GM23338 (cell line): Measurements from ENCODE around the gene CACNA2D1. TPM values are rescaled to one million over a fixed set of nuclear protein-coding genes. Genes with fewer than 3 reads are reported as not detected.

ENCODE experiments used
- ATAC-seq: fragments of 200-7000 bp; cut with Tn5 transposase; 3 replicates; pipeline ENCODE4 v1.9.1; 2020
- DNase-seq: peaks from one replicate; pipeline ENCODE4 v3.0.0-alpha.2; 2015; ENCODE audit warnings: low spot score
- H2AFZ ChIP-seq: fragments of 200-600 bp; sonication (generic); 2 replicates; pipeline ENCODE4 v1.8.0; 2016; ENCODE audit warnings: antibody characterized with exemption, mild to moderate bottlenecking, moderate library complexity
- H3F3A ChIP-seq: fragments of 200-600 bp; sonication (generic); replicated peaks from 2 replicates; pipeline ENCODE4 v1.8.0; 2017; ENCODE audit warnings: antibody characterized with exemption, mixed run types, low read depth
- H3K27ac ChIP-seq: fragments of 200-600 bp; sonication (generic); 2 replicates; pipeline ENCODE4 v1.6.1; 2016; ENCODE audit warnings: low read depth
- H3K27me3 ChIP-seq: fragments of 200-600 bp; sonication (generic); 2 replicates; pipeline ENCODE4 v1.8.0; 2016; ENCODE audit warnings: mild to moderate bottlenecking, mixed run types, moderate library complexity; ENCODE audit not compliant: insufficient read depth
- H3K36me3 ChIP-seq: fragments of 200-600 bp; sonication (generic); 2 replicates; pipeline ENCODE4 v1.8.0; 2016; ENCODE audit warnings: mild to moderate bottlenecking; ENCODE audit not compliant: insufficient read depth
- H3K4me1 ChIP-seq: fragments of 200-600 bp; sonication (generic); 2 replicates; pipeline ENCODE4 v1.8.0; 2016; ENCODE audit warnings: mild to moderate bottlenecking, moderate library complexity; ENCODE audit not compliant: insufficient read depth
- H3K4me2 ChIP-seq: fragments of 200-600 bp; sonication (generic); 2 replicates; pipeline ENCODE4 v1.7.1; 2017; ENCODE audit warnings: mixed run types
- H3K4me3 ChIP-seq: fragments of 200-600 bp; sonication (generic); 2 replicates; pipeline ENCODE4 v1.6.1; 2016; ENCODE audit warnings: mixed run types
- H3K79me2 ChIP-seq: fragments of 200-600 bp; sonication (generic); replicated peaks from 2 replicates; pipeline ENCODE4 v1.8.0; 2017; ENCODE audit warnings: mild to moderate bottlenecking; ENCODE audit not compliant: insufficient read depth
- H3K9me2 ChIP-seq: fragments of 200-600 bp; sonication (generic); 2 replicates; pipeline ENCODE4 v1.8.0; 2017; ENCODE audit not compliant: insufficient read depth
- H4K20me1 ChIP-seq: fragments of 200-600 bp; sonication (generic); replicated peaks from 2 replicates; pipeline ENCODE4 v1.8.0; 2017; ENCODE audit warnings: mild to moderate bottlenecking; ENCODE audit not compliant: insufficient read depth
- H3K27ac Mint-ChIP-seq: 2 replicates; pipeline ENCODE4 v1.8.0; 2020; ENCODE audit warnings: inconsistent platforms, mild to moderate bottlenecking, moderate library complexity, mixed read lengths
- H3K27me3 Mint-ChIP-seq: 3 replicates; pipeline ENCODE4 v1.8.0; 2022; ENCODE audit warnings: low read depth, mild to moderate bottlenecking, moderate library complexity, mixed read lengths, inconsistent platforms; ENCODE audit not compliant: insufficient read depth, poor library complexity
- H3K36me3 Mint-ChIP-seq: 3 replicates; pipeline ENCODE4 v1.8.0; 2021; ENCODE audit warnings: low read depth, mild to moderate bottlenecking, inconsistent platforms, moderate library complexity, mixed read lengths
- H3K4me1 Mint-ChIP-seq: 3 replicates; pipeline ENCODE4 v1.8.0; 2020; ENCODE audit warnings: mild to moderate bottlenecking, inconsistent platforms, mixed read lengths
- H3K4me3 Mint-ChIP-seq: 3 replicates; pipeline ENCODE4 v1.8.0; 2021; ENCODE audit warnings: moderate library complexity, mild to moderate bottlenecking, inconsistent platforms, mixed read lengths
- H3K9me3 Mint-ChIP-seq: 3 replicates; pipeline ENCODE4 v1.8.0; 2020; ENCODE audit warnings: moderate library complexity, mild to moderate bottlenecking, inconsistent platforms, mixed read lengths
- CREB1 ChIP-seq: fragments of 250-450 bp; sonication (Bioruptor Pico); IDR thresholded peaks from 2 replicates; pipeline ENCODE4 v1.5.0; 2020; ENCODE audit warnings: low read depth, mild to moderate bottlenecking, moderate library complexity
- CTCF ChIP-seq, 2 experiments: fragments of 200-600 bp in 1 of 2; sonication (generic) in 1 of 2; conservative IDR thresholded peaks; 2 replicates each; pipeline versions ENCODE4 v1.5.1 to v1.6.1; 2016 to 2017; ENCODE audit warnings: antibody characterized with exemption in 2 of 2, low read depth in 2 of 2, mild to moderate bottlenecking in 2 of 2, moderate library complexity in 1 of 2
- ETS1 ChIP-seq: IDR thresholded peaks from 2 replicates; pipeline ENCODE4 v1.6.1; 2016; ENCODE audit warnings: antibody characterized with exemption
- EZH2 ChIP-seq: fragments of 200-600 bp; sonication (generic); IDR thresholded peaks from one replicate; pipeline ENCODE4 v1.8.0; 2017; ENCODE audit warnings: antibody characterized with exemption, mild to moderate bottlenecking, low read depth; ENCODE audit not compliant: unreplicated experiment
- EZH2phosphoT487 ChIP-seq: fragments of 200-600 bp; sonication (generic); IDR thresholded peaks from one replicate; pipeline ENCODE4 v1.8.1; 2018; ENCODE audit warnings: antibody characterized with exemption; ENCODE audit not compliant: unreplicated experiment
- NANOG ChIP-seq: IDR thresholded peaks from 2 replicates; pipeline ENCODE4 v1.6.1; 2016; ENCODE audit warnings: antibody characterized with exemption, borderline replicate concordance
- POLR2AphosphoS5 ChIP-seq: IDR thresholded peaks from 2 replicates; pipeline ENCODE4 v1.6.1; 2016; ENCODE audit warnings: antibody characterized with exemption, low read depth
- REST ChIP-seq: IDR thresholded peaks from one replicate; pipeline ENCODE4 v1.6.1; 2018; ENCODE audit warnings: antibody characterized with exemption; ENCODE audit not compliant: unreplicated experiment
- STAT1 ChIP-seq: IDR thresholded peaks from one replicate; pipeline ENCODE4 v1.6.1; 2016; ENCODE audit warnings: antibody characterized with exemption; ENCODE audit not compliant: unreplicated experiment
- ZNF114 ChIP-seq: fragments of 250-450 bp; sonication (Bioruptor Pico); IDR thresholded peaks from 2 replicates; pipeline ENCODE4 v1.5.0; 2020; ENCODE audit warnings: mild to moderate bottlenecking, moderate library complexity
- ZNF331 ChIP-seq: fragments of 250-450 bp; sonication (Bioruptor Pico); IDR thresholded peaks from 2 replicates; pipeline ENCODE4 v1.5.0; 2020; ENCODE audit warnings: low read depth, mild to moderate bottlenecking, moderate library complexity
- ZNF462 ChIP-seq: fragments of 250-450 bp; sonication (Bioruptor Pico); IDR thresholded peaks from 2 replicates; pipeline ENCODE4 v1.5.0; 2020; ENCODE audit warnings: mild to moderate bottlenecking, moderate library complexity
- polyA plus RNA-seq: library from polyadenylated mRNA; unstranded; fragments of >200 nt; fragmentation: Nextera tagmentation; extraction: Ambion mirVana; gene quantifications from 2 replicates; pipeline ENCODE4 v1.2.1, GENCODE V29; 2016
- total RNA-seq: library from RNA; depleted of rRNA; stranded (reverse); fragments of >200 nt; shearing (Covaris generic); gene quantifications from 2 replicates; pipeline ENCODE4 v1.2.3, GENCODE V29; 2014

CACNA2D1 gene
- total and polyA plus RNA-seq, 2 experiments from 2014 or later, result 7.0 to 20.4 TPM

- TF ChIP-seq CTCF (conservative IDR thresholded peaks at IDR 0.05; ENCODE audit: low read depth in 2 of 2) (no peak), EZH2phosphoT487 (no peak), ETS1 (no peak)
Observed at GRCh38 chr7:82406937-82407336, 36.6 kb downstream of the CACNA2D1 start (continued).

GRCh38 chr7:82405301-82405700 is 38.3 kb downstream of the CACNA2D1 start:
- no peaks in the 10 kb centered on the region for H3K4me1 ChIP-seq
- ATAC-seq, result no peak
- no peaks in the 10 kb centered on the region for H3K36me3 ChIP-seq
- no peak for DNase-seq
- no peak overlapping the region for H3K4me2 ChIP-seq
- no peaks in the 10 kb centered on the region for H3K79me2 ChIP-seq
- H3K9me2 ChIP-seq, result no peaks in the 10 kb centered on the region
- no peak overlapping the region for H3K27ac ChIP-seq
- Mint-ChIP-seq H3K27me3 (no peaks in the 10 kb centered on the region), H3K9me3 (peaks cover 3% of the 10 kb centered on the region; the same call in 2 of the 3 replicates), H3K4me3 (no peak overlapping the region), H3K27ac (no peak overlapping the region), H3K4me1 (no peaks in the 10 kb centered on the region; the same call in 2 of the 3 replicates), H3K36me3 (peaks cover 18% of the 10 kb centered on the region; the same call in 2 of the 3 replicates)
- H3K27me3 ChIP-seq, result no peaks in the 10 kb centered on the region
- H2AFZ ChIP-seq, result no peak overlapping the region
- no peaks in the 10 kb centered on the region for H4K20me1 ChIP-seq
- H3F3A ChIP-seq, result no peaks in the 10 kb centered on the region
- no peak overlapping the region for H3K4me3 ChIP-seq
- TF ChIP-seq EZH2phosphoT487 (no peak), STAT1 (no peak), ZNF462 (CRISPR knock-in tag) (no peak), REST (no peak), POLR2AphosphoS5 (no peak), ZNF331 (CRISPR knock-in tag) (no peak), CREB1 (CRISPR knock-in tag) (no peak), NANOG (no peak), ETS1 (no peak), EZH2 (no peak), ZNF114 (CRISPR knock-in tag) (no peak)
